HG02840 (cell line): ENCODE measurements around the gene DPH3.
"Not testable (repeated sequence)": the region's sequence is repeated elsewhere in the genome, so short reads cannot be mapped to it uniquely, and the experiment has no call there.

Experiments used
- ATAC-seq: cut with Tn5 transposase; IDR thresholded peaks from one replicate; pipeline ENCODE4 v1.9.1; 2021; ENCODE audit warnings: mild to moderate bottlenecking, moderate library complexity, moderate number of reproducible peaks; ENCODE audit not compliant: unreplicated experiment, low FRiP score

The DPH3 gene

GRCh38 chr3:16264708-16265454, at the start of gene DPH3, which contains the start of gene OXNAD1:
TSS of gene DPH3 (minus strand) at chr3:16264943. CDS start at chr3:16264876, 67 bp downstream.
TSS of gene OXNAD1 (plus strand) at chr3:16265212. CDS start at chr3:16270953, 5,741 bp downstream.
- peak; percentile 98 for ATAC-seq

- no peak for ATAC-seq
Observed at GRCh38 chr3:16313886-16314645, 49.3 kb upstream of the DPH3 start.

- peak; percentile 50 for ATAC-seq
Observed at GRCh38 chr3:16311960-16312451, 47.3 kb upstream of the DPH3 start.

- not testable (repeated sequence) for ATAC-seq
Observed at GRCh38 chr3:16310486-16310885, 45.7 kb upstream of the DPH3 start.

GRCh38 chr3:16309558-16309957, 44.8 kb upstream of the DPH3 start:
- peak; percentile 54 for ATAC-seq

- no peak for ATAC-seq
Observed at GRCh38 chr3:16308727-16309126, 44.0 kb upstream of the DPH3 start.

GRCh38 chr3:16307832-16308531, 43.2 kb upstream of the DPH3 start:
- no peak for ATAC-seq

GRCh38 chr3:16305111-16305541, 40.4 kb upstream of the DPH3 start:
- no peak for ATAC-seq

- ATAC-seq: no peak
Observed at GRCh38 chr3:16304061-16305010, 39.6 kb upstream of the DPH3 start.

- ATAC-seq: no peak
Observed at GRCh38 chr3:16303037-16303575, 38.4 kb upstream of the DPH3 start.

GRCh38 chr3:16302082-16302631, 37.4 kb upstream of the DPH3 start:
- ATAC-seq: no peak

GRCh38 chr3:16301507-16301906, 36.8 kb upstream of the DPH3 start:
- ATAC-seq: no peak

- ATAC-seq: peak; percentile 56
Observed at GRCh38 chr3:16300881-16301359, 36.2 kb upstream of the DPH3 start.

GRCh38 chr3:16300307-16300706, 35.6 kb upstream of the DPH3 start:
- ATAC-seq: no peak

- ATAC-seq: no peak
Observed at GRCh38 chr3:16299746-16300145, 35.0 kb upstream of the DPH3 start.

GRCh38 chr3:16298891-16299290, 34.1 kb upstream of the DPH3 start:
- ATAC-seq: no peak

GRCh38 chr3:16297997-16298885, 33.5 kb upstream of the DPH3 start:
- ATAC-seq: no peak

- no peak for ATAC-seq
Observed at GRCh38 chr3:16295298-16295890, 30.7 kb upstream of the DPH3 start.
